Stimulated activated CD8-positive, alpha-beta memory T cell treated with anti-CD3 and anti-CD28 coated beads, Interleukin-2, amount 100 ng/mL, for 1 hour (primary cell): Measurements from ENCODE around the gene SPATA9.

Source experiments
- DNase-seq, 2 donors: peaks; one replicate each; pipeline ENCODE4 v3.0.0-alpha.2; 2020; ENCODE audit warnings: low read depth in 2 of 2

SPATA9 gene

DNA sequence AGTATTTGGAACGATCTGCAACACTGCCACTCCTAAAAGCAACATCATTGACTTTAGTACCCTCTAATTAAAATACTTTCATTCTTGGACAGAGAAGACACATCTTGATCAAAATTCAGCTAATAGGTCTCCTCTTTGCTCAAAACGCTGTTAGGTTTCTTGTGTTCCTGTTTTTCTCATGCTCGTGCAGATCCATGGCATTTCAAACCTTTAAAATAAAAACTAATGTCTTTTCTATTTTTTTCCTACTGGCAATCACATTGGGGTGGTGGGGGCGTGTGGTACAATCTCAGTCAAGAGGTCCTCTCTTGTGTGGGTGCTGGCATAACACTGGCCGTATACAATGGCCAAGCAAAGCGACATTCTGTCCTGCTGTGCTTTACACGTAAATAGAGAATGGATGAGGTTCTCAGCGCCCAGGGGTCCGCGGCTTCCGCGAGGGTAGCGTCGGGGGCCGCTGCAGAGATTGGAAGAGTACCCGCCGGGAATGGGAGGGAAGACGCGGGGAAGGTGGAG, 63.2 kb downstream of the SPATA9 start:
- DNase-seq = no peak

DNA sequence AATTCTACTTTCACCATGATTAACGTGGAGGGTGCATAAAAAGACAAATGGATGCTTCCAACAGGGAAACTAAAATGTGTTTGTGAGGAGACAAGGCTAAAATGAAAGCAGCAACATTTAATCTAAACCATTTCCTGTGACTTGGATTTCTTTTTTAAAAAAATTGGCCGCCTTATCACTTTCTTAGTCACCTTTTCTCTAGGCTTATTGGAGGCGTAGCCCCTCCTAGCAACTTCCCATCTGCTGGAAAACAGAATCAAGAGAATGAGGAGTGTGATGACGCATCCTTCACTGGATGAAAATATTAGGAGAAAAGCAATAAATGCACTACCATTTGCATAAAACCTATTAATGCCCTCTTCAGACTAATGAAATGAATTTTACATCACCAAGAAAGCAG, 63.7 kb downstream of the SPATA9 start:
- no peak for DNase-seq

DNA sequence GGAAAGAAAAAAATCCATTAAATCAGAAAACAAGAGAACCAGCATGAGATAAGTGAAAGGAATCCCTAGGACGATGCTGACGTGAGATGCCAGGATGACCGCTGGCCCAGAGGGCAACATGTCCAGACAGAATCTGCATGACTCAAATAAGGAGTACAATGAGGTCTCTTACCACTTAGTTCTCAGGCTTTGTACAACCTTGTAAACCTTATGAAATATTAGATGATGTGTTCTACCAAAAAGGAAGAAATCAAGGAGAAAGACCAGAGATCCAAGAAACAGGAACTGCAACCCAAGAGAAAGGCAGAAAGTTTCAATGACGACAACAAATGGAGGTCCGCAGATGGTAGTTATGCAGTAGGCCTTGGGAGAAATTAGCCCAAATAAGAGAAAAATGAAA, 65.7 kb downstream of the SPATA9 start:
- DNase-seq = no peak

DNA sequence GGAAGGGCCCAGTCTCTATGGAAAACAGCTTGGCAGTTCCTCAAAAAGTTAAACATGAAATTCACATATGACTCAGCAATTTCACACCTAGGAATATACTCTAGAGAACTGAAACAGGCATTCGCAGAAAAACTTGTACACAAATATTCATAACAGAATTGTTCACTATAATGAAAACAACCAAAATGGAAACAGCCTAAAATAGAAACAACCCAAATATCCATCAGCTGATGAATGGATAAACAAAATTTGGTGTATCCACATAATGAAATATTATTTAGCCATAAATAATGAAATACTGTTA, 67.7 kb downstream of the SPATA9 start:
- no peak for DNase-seq

DNA sequence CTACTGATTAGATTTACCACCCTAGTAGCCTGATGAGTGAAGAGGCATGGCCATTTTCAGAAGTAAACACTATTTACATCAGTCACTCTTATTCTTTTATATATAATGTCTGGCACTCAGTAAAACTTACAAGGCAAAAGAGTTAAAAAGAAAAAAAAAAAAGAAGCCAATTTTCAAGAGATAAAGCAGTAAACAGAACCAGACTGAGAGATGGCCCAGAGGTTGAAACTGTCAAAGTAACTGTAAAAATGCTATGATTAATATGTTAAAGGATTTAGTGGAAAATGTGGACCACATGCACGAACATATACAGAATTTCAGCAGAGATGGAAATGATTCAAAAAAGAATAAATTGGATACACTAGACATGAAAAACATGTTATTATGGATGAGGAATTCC, 69.3 kb downstream of the SPATA9 start:
- DNase-seq = no peak

DNA sequence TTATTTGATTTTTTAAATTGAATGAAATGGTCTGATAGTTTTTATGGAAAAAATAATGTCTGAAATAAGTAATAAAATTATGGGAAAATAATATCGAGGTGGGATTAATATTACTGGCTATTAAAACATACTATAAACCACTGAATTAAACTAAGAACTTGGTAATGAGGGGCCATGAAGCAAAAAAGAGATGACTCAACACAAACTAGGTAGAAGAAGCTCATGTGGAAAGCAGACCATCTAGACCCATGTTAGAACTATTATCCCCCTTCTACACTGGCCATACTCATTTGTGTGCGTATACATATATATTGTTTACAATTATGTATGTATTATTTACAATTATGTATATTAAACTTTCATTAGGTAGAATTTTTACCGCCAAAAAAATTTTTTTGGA, 71.4 kb downstream of the SPATA9 start:
- DNase-seq = no peak

DNA sequence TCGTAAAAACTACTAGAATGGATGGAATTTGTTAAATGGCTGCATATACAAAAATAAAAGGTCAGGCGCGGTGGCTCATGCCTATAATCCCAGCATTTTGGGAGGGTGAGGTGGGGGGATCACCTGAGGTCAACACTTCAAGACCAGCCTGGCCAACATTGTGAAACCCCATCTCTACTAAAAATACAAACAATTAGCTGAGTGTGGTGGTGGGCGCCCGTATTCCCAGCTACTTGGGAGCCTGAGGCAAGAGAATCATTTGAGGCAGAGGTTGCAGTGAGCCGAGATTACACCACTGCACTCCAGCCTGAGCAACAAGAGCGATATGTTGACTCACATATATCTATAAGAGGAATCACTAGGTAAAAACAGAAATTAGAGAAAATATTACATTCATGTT, 72.2 kb downstream of the SPATA9 start:
- no peak for DNase-seq

DNA sequence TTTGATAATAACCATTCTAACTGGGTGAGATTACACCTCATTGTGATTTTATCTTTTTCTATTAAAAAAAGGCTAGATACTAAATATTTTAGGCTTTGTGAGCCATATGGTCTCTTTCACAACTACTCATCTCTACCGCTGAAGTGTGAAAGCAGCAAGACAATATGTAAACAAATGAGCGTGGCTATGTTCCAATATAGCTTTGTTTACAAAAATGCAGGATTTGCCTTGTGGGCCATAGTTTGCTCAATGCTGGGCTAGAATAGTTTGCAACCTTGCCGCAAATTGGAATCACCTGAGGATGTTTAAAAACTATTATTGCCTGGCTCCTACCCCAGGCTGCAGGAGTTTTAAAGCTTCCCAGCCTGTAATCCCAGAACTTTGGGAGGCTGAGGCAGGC, 73.1 kb downstream of the SPATA9 start:
- DNase-seq = no peak
